CD14-positive monocyte (primary cell): ENCODE data around the gene NSD2. TPM values are rescaled to one million over a fixed set of nuclear protein-coding genes. Genes with fewer than 3 reads are reported as not detected.

Experiments used
- DNase-seq, 3 donors: peaks; one replicate each; pipeline ENCODE4 v3.0.0-alpha.2; 2011 to 2022
- H2AFZ ChIP-seq: 2 replicates; pipeline ENCODE4 v1.6.0; 2012; ENCODE audit warnings: mild to moderate bottlenecking, low read depth, low read length, inconsistent platforms; ENCODE audit not compliant: insufficient read depth, poor library complexity, severe bottlenecking
- H3K27ac ChIP-seq, 2 donors: 1 replicate in 1 of 2; 2 replicates in 1 of 2; pipeline ENCODE4 v1.5.1; 2012 to 2013; ENCODE audit warnings: low read length in 2 of 2, control low read depth in 1 of 2, inconsistent platforms in 1 of 2, low read depth in 1 of 2, mild to moderate bottlenecking in 1 of 2
- H3K27me3 ChIP-seq, 2 donors: one replicate each; pipeline versions ENCODE4 v1.6.0 to v1.6.1; 2011 to 2013; ENCODE audit warnings: low read length in 2 of 2; ENCODE audit not compliant: control insufficient read depth in 2 of 2, insufficient read depth in 2 of 2
- H3K36me3 ChIP-seq, 2 donors: replicated peaks in 1 of 2; 1 replicate in 1 of 2; 2 replicates in 1 of 2; pipeline versions ENCODE4 v1.5.1 to v1.6.1; 2012 to 2013; ENCODE audit warnings: low read length in 2 of 2, control low read depth in 1 of 2, inconsistent platforms in 1 of 2, mild to moderate bottlenecking in 1 of 2; ENCODE audit not compliant: insufficient read depth in 2 of 2, control insufficient read depth in 1 of 2
- H3K4me1 ChIP-seq, 2 donors: 1 replicate in 1 of 2; 2 replicates in 1 of 2; pipeline versions ENCODE4 v1.5.1 to v1.6.1; 2012 to 2013; ENCODE audit warnings: low read length in 2 of 2, control low read depth in 1 of 2, inconsistent platforms in 1 of 2, mild to moderate bottlenecking in 1 of 2, moderate library complexity in 1 of 2; ENCODE audit not compliant: insufficient read depth in 2 of 2, control insufficient read depth in 1 of 2
- H3K4me2 ChIP-seq: replicated peaks from 2 replicates; pipeline ENCODE3; 2012; ENCODE audit warnings: low read length, moderate library complexity, mild to moderate bottlenecking; ENCODE audit not compliant: poor library complexity, severe bottlenecking; ENCODE audit errors: extremely low read depth
- H3K4me3 ChIP-seq, 3 experiments: fragments of 200-600 bp in 1 of 3; sonication (generic) in 1 of 3; replicated peaks in 1 of 3; 1 replicate in 2 of 3; 2 replicates in 1 of 3; pipeline ENCODE4 v1.5.1; 2011 to 2013; ENCODE audit warnings: low read length in 3 of 3, mild to moderate bottlenecking in 3 of 3, control low read depth in 2 of 3, low read depth in 2 of 3, inconsistent platforms in 1 of 3, moderate library complexity in 1 of 3
- H3K79me2 ChIP-seq: 2 replicates; pipeline ENCODE4 v1.6.0; 2012; ENCODE audit warnings: mild to moderate bottlenecking, control low read depth, inconsistent platforms, low read length, moderate library complexity; ENCODE audit not compliant: insufficient read depth
- H3K9ac ChIP-seq: 2 replicates; pipeline ENCODE4 v1.6.0; 2017; ENCODE audit warnings: low read length, mild to moderate bottlenecking; ENCODE audit not compliant: insufficient read depth, poor library complexity, severe bottlenecking
- H3K9me3 ChIP-seq, 2 donors: replicated peaks in 1 of 2; 1 replicate in 1 of 2; 2 replicates in 1 of 2; pipeline versions ENCODE4 v1.5.1 to v1.6.1; 2012 to 2013; ENCODE audit warnings: low read length in 2 of 2, control low read depth in 1 of 2; ENCODE audit not compliant: control insufficient read depth in 1 of 2, insufficient read depth in 1 of 2
- H4K20me1 ChIP-seq: 2 replicates; pipeline ENCODE4 v1.6.0; 2012; ENCODE audit warnings: mild to moderate bottlenecking, low read length, control low read depth, moderate library complexity; ENCODE audit not compliant: insufficient read depth
- H3K27ac Mint-ChIP-seq, 7 donors: one replicate each; pipeline ENCODE4 v1.8.0; 2020; ENCODE audit warnings: mild to moderate bottlenecking in 7 of 7, mixed read lengths in 7 of 7, moderate library complexity in 6 of 7, inconsistent platforms in 2 of 7
- H3K27me3 Mint-ChIP-seq, 3 donors: one replicate each; pipeline ENCODE4 v1.8.0; 2021 to 2022; ENCODE audit warnings: low read depth in 3 of 3, mild to moderate bottlenecking in 3 of 3, mixed read lengths in 3 of 3, moderate library complexity in 3 of 3, inconsistent platforms in 1 of 3
- H3K36me3 Mint-ChIP-seq, 2 donors: one replicate each; pipeline ENCODE4 v1.8.0; 2020; ENCODE audit warnings: mixed read lengths in 2 of 2, inconsistent platforms in 1 of 2, mild to moderate bottlenecking in 1 of 2
- H3K4me1 Mint-ChIP-seq: one replicate; pipeline ENCODE4 v1.8.0; 2020; ENCODE audit warnings: mild to moderate bottlenecking, mixed read lengths
- H3K4me3 Mint-ChIP-seq, 2 donors: one replicate each; pipeline ENCODE4 v1.8.0; 2020; ENCODE audit warnings: mild to moderate bottlenecking in 2 of 2, mixed read lengths in 2 of 2, moderate library complexity in 1 of 2
- H3K9me3 Mint-ChIP-seq, 7 donors: one replicate each; pipeline ENCODE4 v1.8.0; 2020 to 2022; ENCODE audit warnings: mixed read lengths in 7 of 7, mild to moderate bottlenecking in 6 of 7, moderate library complexity in 6 of 7, inconsistent platforms in 2 of 7
- CTCF ChIP-seq: fragments of 200-600 bp; IDR thresholded peaks from one replicate; pipeline ENCODE4 v1.8.0; 2022; ENCODE audit warnings: antibody characterized with exemption, mild to moderate bottlenecking
- WGBS: methylation state at CpG from one replicate; pipeline ENCODE4 v1.1.5; 2013; ENCODE audit warnings: missing lambda C conversion rate; ENCODE audit not compliant: insufficient coverage; 5-methylcytosine and 5-hydroxymethylcytosine counted together
- intact Hi-C, 2 donors: fragments of 100-400 bp; cut with micrococcal nuclease; formaldehyde crosslinking; loops; one replicate each; pipeline versions ENCODE4 v1.15.0 to v1.15.1; 2023
- polyA plus RNA-seq, 3 donors: library from polyadenylated mRNA; depleted of rRNA in 1 of 3; unstranded in 2 of 3; stranded (reverse) in 1 of 3; fragments of 300-500 nt in 2 of 3; fragments of >200 nt in 1 of 3; fragmentation: Illumina TruSeq in 2 of 3; gene quantifications; 1 replicate in 2 of 3; 2 replicates in 1 of 3; pipeline ENCODE4 v1.2.3, GENCODE V29; 2012 to 2021

NSD2 gene
- polyA plus RNA-seq, 3 donors = 1.9 to 8.7 (median 2.3) TPM

- no peak overlapping the region for H3K4me3 ChIP-seq
- H3K4me1 ChIP-seq = peaks cover 19 to 28% of the 10 kb centered on the region in 2 donors
- no peaks in the 10 kb centered on the region for H3K9me3 ChIP-seq
- no peak overlapping the region for H3K4me2 ChIP-seq
- Mint-ChIP-seq H3K27ac (no peak overlapping the region), H3K27me3 (peaks cover 7 to 17% (median 9%) of the 10 kb centered on the region in 3 donors), H3K9me3 (peaks cover 0 to 1% (median 0%) of the 10 kb centered on the region in 7 donors), H3K4me1 (peaks cover 22% of the 10 kb centered on the region), H3K36me3 (no peaks in the 10 kb centered on the region), H3K4me3 (no peak overlapping the region)
- H3K27me3 ChIP-seq = peaks cover 0 to 2% of the 10 kb centered on the region in 2 donors
- no peak overlapping the region for H3K9ac ChIP-seq
- H3K27ac ChIP-seq = no peak overlapping the region
- TF ChIP-seq CTCF = no peak
- no peak overlapping the region for H2AFZ ChIP-seq
- H3K79me2 ChIP-seq = peaks cover 15% of the 10 kb centered on the region
- DNase-seq = no peak
- no peaks in the 10 kb centered on the region for H3K36me3 ChIP-seq
- intact Hi-C loops = no loop called here
- no CpG with 5 or more reads among the region's 5 CpGs for WGBS
- H4K20me1 ChIP-seq = no peaks in the 10 kb centered on the region
These were observed 2.9 kb upstream of the NSD2 start for GRCh38 chr4:1868293-1868692.

- Histone ChIP-seq H3K79me2 (peaks cover 21% of the 10 kb centered on the region), H3K4me1 (peaks cover 19 to 30% of the 10 kb centered on the region in 2 donors), H3K4me3 (no peak overlapping the region), H3K36me3 (no peaks in the 10 kb centered on the region), H3K27ac (no peak overlapping the region), H2AFZ (no peak overlapping the region), H4K20me1 (no peaks in the 10 kb centered on the region), H3K4me2 (no peak overlapping the region), H3K9ac (no peak overlapping the region), H3K9me3 (no peaks in the 10 kb centered on the region), H3K27me3 (no peaks in the 10 kb centered on the region)
- WGBS = 100% methylated on average over 2 of the region's 3 CpGs
- intact Hi-C loops = no loop called here
- H3K4me3 Mint-ChIP-seq = no peak overlapping the region
- H3K4me1 Mint-ChIP-seq = peaks cover 20% of the 10 kb centered on the region
- H3K27me3 Mint-ChIP-seq = peaks cover 7 to 17% (median 7%) of the 10 kb centered on the region in 3 donors
- DNase-seq = no peak
- peaks cover 0 to 1% (median 0%) of the 10 kb centered on the region in 7 donors for H3K9me3 Mint-ChIP-seq
- TF ChIP-seq CTCF = no peak
- H3K27ac Mint-ChIP-seq = no peak overlapping the region
- no peaks in the 10 kb centered on the region for H3K36me3 Mint-ChIP-seq
These were observed 2.3 kb upstream of the NSD2 start for GRCh38 chr4:1868912-1869311.
